Panc1 (cell line): Measurements from ENCODE around the gene LINC01488.

Source experiments
- POLR2AphosphoS5 ChIP-seq: IDR thresholded peaks from 2 replicates; pipeline ENCODE4 v1.6.1; 2012; ENCODE audit warnings: mild to moderate bottlenecking, low read depth, low read length, moderate library complexity
- SIN3A ChIP-seq: IDR thresholded peaks from 2 replicates; pipeline ENCODE4 v1.6.1; 2012; ENCODE audit warnings: low read depth, mild to moderate bottlenecking, low read length, moderate library complexity, borderline replicate concordance; ENCODE audit not compliant: insufficient read depth
- TF ChIP-seq, protein P1 (sequence below): fragments of 450-650 bp; IDR thresholded peaks from 2 replicates; pipeline ENCODE4 v1.5.1; 2017; ENCODE audit warnings: mild to moderate bottlenecking

DNA sequence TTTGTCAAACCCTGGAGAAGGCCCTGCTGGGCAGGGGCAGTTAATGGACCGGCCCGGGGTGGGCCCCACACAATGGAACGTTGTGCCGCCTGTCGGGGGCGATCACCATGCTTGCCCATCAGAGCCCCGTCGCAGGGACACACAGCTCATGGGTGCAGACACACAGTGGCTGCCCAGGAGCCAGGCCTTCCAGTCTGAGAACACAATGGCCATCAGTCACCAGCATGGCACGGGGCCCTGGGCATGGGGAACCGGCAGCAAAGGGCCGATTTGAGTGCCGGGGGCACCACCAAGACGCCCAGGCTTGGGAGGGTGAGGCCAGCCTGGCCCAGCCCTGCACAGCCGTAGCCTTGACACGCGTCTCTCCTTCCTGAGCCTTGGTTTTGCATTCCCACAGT, 7.1 kb downstream of the LINC01488 start:
- TF ChIP-seq, protein P1, sequence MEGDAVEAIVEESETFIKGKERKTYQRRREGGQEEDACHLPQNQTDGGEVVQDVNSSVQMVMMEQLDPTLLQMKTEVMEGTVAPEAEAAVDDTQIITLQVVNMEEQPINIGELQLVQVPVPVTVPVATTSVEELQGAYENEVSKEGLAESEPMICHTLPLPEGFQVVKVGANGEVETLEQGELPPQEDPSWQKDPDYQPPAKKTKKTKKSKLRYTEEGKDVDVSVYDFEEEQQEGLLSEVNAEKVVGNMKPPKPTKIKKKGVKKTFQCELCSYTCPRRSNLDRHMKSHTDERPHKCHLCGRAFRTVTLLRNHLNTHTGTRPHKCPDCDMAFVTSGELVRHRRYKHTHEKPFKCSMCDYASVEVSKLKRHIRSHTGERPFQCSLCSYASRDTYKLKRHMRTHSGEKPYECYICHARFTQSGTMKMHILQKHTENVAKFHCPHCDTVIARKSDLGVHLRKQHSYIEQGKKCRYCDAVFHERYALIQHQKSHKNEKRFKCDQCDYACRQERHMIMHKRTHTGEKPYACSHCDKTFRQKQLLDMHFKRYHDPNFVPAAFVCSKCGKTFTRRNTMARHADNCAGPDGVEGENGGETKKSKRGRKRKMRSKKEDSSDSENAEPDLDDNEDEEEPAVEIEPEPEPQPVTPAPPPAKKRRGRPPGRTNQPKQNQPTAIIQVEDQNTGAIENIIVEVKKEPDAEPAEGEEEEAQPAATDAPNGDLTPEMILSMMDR: no peak
- no peak for TF ChIP-seq SIN3A
- no peak for TF ChIP-seq POLR2AphosphoS5
